HS-5 (cell line): ENCODE results near the gene PTPRE.
A peak's percentile ranks its signal among the peaks of the same experiment; 100 is the strongest.

Experiments
- DNase-seq: peaks from one replicate; pipeline ENCODE4 v3.0.0-alpha.2; 2012; ENCODE audit warnings: low read depth

The PTPRE gene

GRCh38 chr10:127926455-127926854 lies 19.6 kb downstream of the PTPRE start:
- DNase-seq = no peak

- no peak for DNase-seq
Measured at GRCh38 chr10:127928021-127928806, 21.3 kb downstream of the PTPRE start.

- DNase-seq = no peak
Measured at GRCh38 chr10:127932521-127933270, 25.8 kb downstream of the PTPRE start.

- DNase-seq = no peak
Measured at GRCh38 chr10:127933271-127933670, 26.4 kb downstream of the PTPRE start.

- DNase-seq = no peak
Measured at GRCh38 chr10:127934383-127934782, 27.5 kb downstream of the PTPRE start.

- DNase-seq = no peak
Measured at GRCh38 chr10:127935071-127935561, 28.2 kb downstream of the PTPRE start.

- no peak for DNase-seq
Measured at GRCh38 chr10:127937069-127937468, 30.2 kb downstream of the PTPRE start.

- no peak for DNase-seq
Measured at GRCh38 chr10:127937915-127938463, 31.1 kb downstream of the PTPRE start.

GRCh38 chr10:127939786-127940330 lies 33.0 kb downstream of the PTPRE start:
- no peak for DNase-seq

- DNase-seq = no peak
Measured at GRCh38 chr10:127940866-127941640, 34.1 kb downstream of the PTPRE start.

GRCh38 chr10:127942811-127943210 lies 35.9 kb downstream of the PTPRE start:
- DNase-seq = no peak

- DNase-seq = no peak
Measured at GRCh38 chr10:127943336-127943910, 36.5 kb downstream of the PTPRE start.

- DNase-seq = no peak
Measured at GRCh38 chr10:127944256-127944655, 37.4 kb downstream of the PTPRE start.

- peak; percentile 50 for DNase-seq
Measured at GRCh38 chr10:127945341-127945758, 38.4 kb downstream of the PTPRE start.

GRCh38 chr10:127945948-127946711 lies 39.2 kb downstream of the PTPRE start:
- DNase-seq = no peak

- no peak for DNase-seq
Measured at GRCh38 chr10:127947211-127947610, 40.3 kb downstream of the PTPRE start.

- DNase-seq = no peak
Measured at GRCh38 chr10:127948791-127949190, 41.9 kb downstream of the PTPRE start.

- no peak for DNase-seq
Measured at GRCh38 chr10:127949831-127950230, 42.9 kb downstream of the PTPRE start.

GRCh38 chr10:127951861-127952574 lies 45.1 kb downstream of the PTPRE start:
- DNase-seq = no peak

- no peak for DNase-seq
Measured at GRCh38 chr10:127952575-127952869, 45.6 kb downstream of the PTPRE start.
